Progenitor cell of endocrine pancreas (in vitro differentiated cells): ENCODE data around the gene NHSL2. TPM values are rescaled to one million over a fixed set of nuclear protein-coding genes. Genes with fewer than 3 reads are reported as not detected.

ENCODE experiments used
- DNase-seq: peaks from one replicate; pipeline ENCODE4 v3.0.0; 2021; ENCODE audit warnings: low spot score; ENCODE audit not compliant: unreplicated experiment
- H3K27ac Mint-ChIP-seq: 2 replicates; pipeline ENCODE4 v1.8.0; 2021; ENCODE audit warnings: mild to moderate bottlenecking, moderate library complexity, mixed read lengths
- H3K27me3 Mint-ChIP-seq: 2 replicates; pipeline ENCODE4 v1.8.0; 2021; ENCODE audit warnings: mixed read lengths
- H3K36me3 Mint-ChIP-seq: 2 replicates; pipeline ENCODE4 v1.8.0; 2022; ENCODE audit warnings: mixed read lengths; ENCODE audit not compliant: insufficient read depth
- H3K4me1 Mint-ChIP-seq: 2 replicates; pipeline ENCODE4 v1.8.0; 2021; ENCODE audit warnings: low read depth, mixed read lengths
- H3K4me3 Mint-ChIP-seq: 2 replicates; pipeline ENCODE4 v1.8.0; 2021; ENCODE audit warnings: low read depth, mild to moderate bottlenecking, moderate library complexity, mixed read lengths
- H3K9me3 Mint-ChIP-seq: 2 replicates; pipeline ENCODE4 v1.8.0; 2021; ENCODE audit warnings: low read depth, mixed read lengths
- total RNA-seq: library from RNA; stranded (reverse); gene quantifications from 2 replicates; pipeline ENCODE4 v1.2.1, GENCODE V29; 2021
- TF ChIP-seq, protein P1 (sequence below): fragments of 200-600 bp; sonication (generic); IDR thresholded peaks from one replicate; pipeline ENCODE4 v1.5.0; 2021; ENCODE audit warnings: antibody characterized with exemption, mild to moderate bottlenecking; ENCODE audit not compliant: unreplicated experiment

NHSL2 gene
- total RNA-seq, 1 donor from 2014 or later: 3.4 TPM

GRCh38 chrX:72121383-72121782 is 210.7 kb downstream of the NHSL2 start:
- Mint-ChIP-seq H3K4me3 (no peak overlapping the region), H3K27me3 (no peaks in the 10 kb centered on the region), H3K4me1 (peaks cover 24% of the 10 kb centered on the region), H3K27ac (no peak overlapping the region), H3K9me3 (peaks cover 25% of the 10 kb centered on the region), H3K36me3 (no peaks in the 10 kb centered on the region)
- TF ChIP-seq, protein P1, sequence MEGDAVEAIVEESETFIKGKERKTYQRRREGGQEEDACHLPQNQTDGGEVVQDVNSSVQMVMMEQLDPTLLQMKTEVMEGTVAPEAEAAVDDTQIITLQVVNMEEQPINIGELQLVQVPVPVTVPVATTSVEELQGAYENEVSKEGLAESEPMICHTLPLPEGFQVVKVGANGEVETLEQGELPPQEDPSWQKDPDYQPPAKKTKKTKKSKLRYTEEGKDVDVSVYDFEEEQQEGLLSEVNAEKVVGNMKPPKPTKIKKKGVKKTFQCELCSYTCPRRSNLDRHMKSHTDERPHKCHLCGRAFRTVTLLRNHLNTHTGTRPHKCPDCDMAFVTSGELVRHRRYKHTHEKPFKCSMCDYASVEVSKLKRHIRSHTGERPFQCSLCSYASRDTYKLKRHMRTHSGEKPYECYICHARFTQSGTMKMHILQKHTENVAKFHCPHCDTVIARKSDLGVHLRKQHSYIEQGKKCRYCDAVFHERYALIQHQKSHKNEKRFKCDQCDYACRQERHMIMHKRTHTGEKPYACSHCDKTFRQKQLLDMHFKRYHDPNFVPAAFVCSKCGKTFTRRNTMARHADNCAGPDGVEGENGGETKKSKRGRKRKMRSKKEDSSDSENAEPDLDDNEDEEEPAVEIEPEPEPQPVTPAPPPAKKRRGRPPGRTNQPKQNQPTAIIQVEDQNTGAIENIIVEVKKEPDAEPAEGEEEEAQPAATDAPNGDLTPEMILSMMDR: no peak
- no peak for DNase-seq

DNA sequence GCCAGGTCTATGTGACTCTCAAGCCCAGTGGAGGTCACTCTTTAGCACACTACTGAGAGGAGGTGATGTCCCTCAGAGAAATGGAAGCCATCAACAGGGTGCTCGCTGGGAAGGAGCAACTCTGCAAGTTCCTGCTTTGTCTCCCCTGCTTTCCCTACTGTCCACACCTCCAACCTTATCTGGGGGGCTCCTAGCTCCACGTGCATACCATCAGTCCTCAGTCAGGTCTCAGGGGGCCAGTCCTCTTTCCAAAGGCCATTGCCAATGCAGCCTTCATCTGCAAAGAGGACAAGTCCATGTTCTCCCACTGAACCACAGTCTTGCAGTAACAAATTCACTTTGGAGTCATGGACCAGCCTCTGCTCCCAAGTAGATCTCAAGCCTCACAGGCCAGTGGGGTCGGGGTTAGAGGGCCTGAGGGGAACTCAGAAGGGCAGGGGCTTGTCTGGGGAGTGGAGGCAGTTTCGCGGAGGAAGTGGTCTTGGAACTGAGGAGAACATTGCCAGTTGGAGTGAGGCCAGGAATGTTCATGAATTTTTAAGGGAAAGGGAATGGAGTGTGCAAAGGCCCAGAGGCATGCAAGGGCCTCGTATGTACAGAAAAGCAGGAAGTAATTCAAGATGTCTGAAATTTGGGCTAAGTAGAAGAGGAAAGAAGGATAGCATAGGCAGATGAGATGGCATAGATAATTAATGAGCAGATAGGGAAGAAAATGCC is 212.1 kb downstream of the NHSL2 start:
- TF ChIP-seq, protein P1: no peak
- no peaks in the 10 kb centered on the region for H3K36me3 Mint-ChIP-seq
- no peaks in the 10 kb centered on the region for H3K27me3 Mint-ChIP-seq
- H3K4me1 Mint-ChIP-seq: peaks cover 23% of the 10 kb centered on the region
- H3K4me3 Mint-ChIP-seq: no peak overlapping the region
- no peak for DNase-seq
- peaks cover 23% of the 10 kb centered on the region for H3K9me3 Mint-ChIP-seq
- H3K27ac Mint-ChIP-seq: no peak overlapping the region

DNA sequence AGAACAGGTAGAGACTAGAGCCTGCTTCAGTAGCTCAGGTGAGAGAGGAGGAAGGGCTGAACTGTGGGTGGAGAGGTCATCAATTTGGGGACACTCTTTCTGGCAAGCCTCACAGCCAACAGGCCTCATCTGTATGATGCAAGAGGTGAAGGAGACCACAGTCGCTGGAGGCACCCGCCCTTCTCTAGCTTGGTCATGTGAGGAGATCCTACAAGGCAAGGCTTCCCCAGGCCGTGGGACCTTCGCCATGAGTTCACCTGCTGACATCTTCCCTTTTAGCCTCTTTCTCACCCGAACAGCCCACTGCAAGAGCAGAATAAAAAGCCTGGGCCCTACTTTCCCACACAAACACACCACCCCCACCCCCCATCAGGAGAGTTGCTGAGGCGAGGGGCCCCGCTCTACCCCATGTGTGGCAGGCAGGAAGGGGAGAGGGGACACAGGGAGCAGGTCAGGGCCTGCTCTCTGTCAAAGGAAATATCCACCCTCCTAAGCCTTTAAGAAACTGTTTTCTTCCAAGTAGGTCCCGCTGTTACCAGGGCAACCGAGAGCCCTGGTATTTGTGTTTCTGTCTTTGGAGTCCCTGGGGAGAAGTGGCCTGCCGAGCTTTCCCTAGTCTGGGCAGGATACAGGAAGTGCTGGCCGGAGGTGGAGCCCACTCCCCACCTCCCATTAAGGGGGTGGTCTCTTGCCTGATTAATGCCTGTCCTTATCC is 213.0 kb downstream of the NHSL2 start:
- TF ChIP-seq, protein P1: no peak
- no peak overlapping the region for H3K4me3 Mint-ChIP-seq
- peaks cover 23% of the 10 kb centered on the region for H3K4me1 Mint-ChIP-seq
- no peaks in the 10 kb centered on the region for H3K27me3 Mint-ChIP-seq
- peaks cover 23% of the 10 kb centered on the region for H3K9me3 Mint-ChIP-seq
- DNase-seq: no peak
- no peaks in the 10 kb centered on the region for H3K36me3 Mint-ChIP-seq
- peak overlapping the region; percentile 77 for H3K27ac Mint-ChIP-seq

- TF ChIP-seq, protein P1: no peak
- no peak for DNase-seq
- Mint-ChIP-seq H3K27me3 (no peaks in the 10 kb centered on the region), H3K4me3 (no peak overlapping the region), H3K27ac (peak overlapping the region; percentile 65), H3K9me3 (peaks cover 32% of the 10 kb centered on the region), H3K36me3 (peaks cover 9% of the 10 kb centered on the region), H3K4me1 (peaks cover 23% of the 10 kb centered on the region)
Observed at GRCh38 chrX:72124540-72125201, 214.0 kb downstream of the NHSL2 start.

DNA sequence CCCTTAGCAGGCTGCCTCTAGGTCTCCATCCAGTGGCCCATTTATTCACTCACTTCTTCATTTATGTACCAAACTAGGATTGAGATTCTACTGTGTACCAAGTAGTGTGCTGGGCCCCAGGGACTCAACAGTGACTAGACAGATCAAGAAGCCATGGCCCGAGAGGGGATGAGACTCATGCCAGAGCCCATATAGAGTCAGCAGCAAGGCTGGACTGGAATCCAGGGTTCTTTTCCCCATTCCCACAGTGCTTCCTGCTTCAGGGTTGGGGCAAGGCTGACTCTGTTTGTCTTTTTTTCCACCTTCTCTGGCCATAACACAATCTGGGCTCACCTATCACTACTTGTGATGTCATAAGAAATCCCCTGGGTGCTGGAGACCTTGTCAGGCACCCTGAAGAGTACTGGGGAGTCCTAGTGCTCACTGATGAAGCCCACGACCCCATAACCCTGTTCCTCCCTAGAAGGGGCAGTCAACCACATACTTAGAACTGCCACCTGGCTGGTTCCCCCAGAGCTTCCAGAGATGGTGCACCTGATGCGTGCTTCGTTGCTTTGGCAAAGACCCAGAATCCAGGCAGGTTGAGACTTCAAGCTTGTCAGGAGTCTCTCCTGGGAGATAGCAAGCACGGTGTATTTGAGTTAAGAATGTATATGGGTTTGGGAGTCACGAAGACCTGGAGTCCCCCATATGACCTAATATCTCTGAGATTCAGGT is 214.8 kb downstream of the NHSL2 start:
- Mint-ChIP-seq H3K27me3 (peaks cover 3% of the 10 kb centered on the region), H3K9me3 (peaks cover 32% of the 10 kb centered on the region), H3K4me1 (peaks cover 23% of the 10 kb centered on the region), H3K27ac (no peak overlapping the region), H3K4me3 (no peak overlapping the region), H3K36me3 (peaks cover 14% of the 10 kb centered on the region)
- no peak for DNase-seq
- TF ChIP-seq, protein P1: no peak
